Adipocyte (in vitro differentiated cells): ENCODE results near the gene KRTAP10-8.
"Not testable (repeated sequence)": the region's sequence is repeated elsewhere in the genome, so short reads cannot be mapped to it uniquely, and the experiment has no call there.

ENCODE experiments used
- DNase-seq: peaks from one replicate; pipeline ENCODE4 v3.0.0-alpha.2; 2015; ENCODE audit warnings: low read depth
- H3K27me3 ChIP-seq: replicated peaks from 2 replicates; pipeline ENCODE4 v1.7.0; 2013; ENCODE audit warnings: mild to moderate bottlenecking, low read length, moderate library complexity; ENCODE audit not compliant: control insufficient read depth, insufficient read depth
- H3K36me3 ChIP-seq: 2 replicates; pipeline ENCODE4 v1.7.0; 2013; ENCODE audit warnings: low read length, mild to moderate bottlenecking, moderate library complexity; ENCODE audit not compliant: control insufficient read depth, insufficient read depth, severe bottlenecking
- H3K4me1 ChIP-seq: 2 replicates; pipeline ENCODE4 v1.7.0; 2013; ENCODE audit warnings: mild to moderate bottlenecking, low read length, moderate library complexity; ENCODE audit not compliant: control insufficient read depth, insufficient read depth
- H3K4me3 ChIP-seq: 2 replicates; pipeline ENCODE4 v1.7.0; 2013; ENCODE audit warnings: mild to moderate bottlenecking, low read length, moderate library complexity
- H3K9ac ChIP-seq: 2 replicates; pipeline ENCODE4 v1.7.0; 2013; ENCODE audit warnings: mild to moderate bottlenecking, low read length, moderate library complexity
- H3K9me3 ChIP-seq: 2 replicates; pipeline ENCODE4 v1.7.0; 2013; ENCODE audit warnings: mild to moderate bottlenecking, low read length, moderate library complexity; ENCODE audit not compliant: control insufficient read depth

Gene KRTAP10-8

GRCh38 chr21:44626673-44627143 is 14.8 kb downstream of the KRTAP10-8 start, which contains the start of gene KRTAP10-9:
Gene KRTAP10-9 (plus strand): TSS chr21:44627093. CDS start chr21:44627172, 79 bp downstream.
- Histone ChIP-seq H3K27me3 (no peaks in the 10 kb centered on the region), H3K9me3 (peaks cover 41% of the 10 kb centered on the region), H3K4me1 (no peaks in the 10 kb centered on the region), H3K36me3 (no peaks in the 10 kb centered on the region), H3K9ac (no peak within 1 kb of the TSS), H3K4me3 (no peak within 1 kb of the TSS)
- DNase-seq: no peak

GRCh38 chr21:44627181-44627822 is 15.4 kb downstream of the KRTAP10-8 start:
- H3K4me3 ChIP-seq, H3K4me1 ChIP-seq, H3K9ac ChIP-seq, DNase-seq, H3K27me3 ChIP-seq, H3K36me3 ChIP-seq: not testable (repeated sequence)
- peaks cover 46% of the 10 kb centered on the region for H3K9me3 ChIP-seq

- H3K27me3 ChIP-seq, H3K9ac ChIP-seq, H3K4me1 ChIP-seq, DNase-seq, H3K36me3 ChIP-seq, H3K4me3 ChIP-seq: not testable (repeated sequence)
- peaks cover 46% of the 10 kb centered on the region for H3K9me3 ChIP-seq
Observed at GRCh38 chr21:44627831-44628233, 16.0 kb downstream of the KRTAP10-8 start.

GRCh38 chr21:44628707-44629391 is 17.0 kb downstream of the KRTAP10-8 start:
- Histone ChIP-seq H3K4me1 (no peaks in the 10 kb centered on the region), H3K36me3 (no peaks in the 10 kb centered on the region), H3K4me3 (no peak overlapping the region), H3K9ac (no peak overlapping the region), H3K27me3 (no peaks in the 10 kb centered on the region), H3K9me3 (peaks cover 42% of the 10 kb centered on the region)
- no peak for DNase-seq

GRCh38 chr21:44630440-44630839 is 18.6 kb downstream of the KRTAP10-8 start:
- no peak overlapping the region for H3K9ac ChIP-seq
- no peak for DNase-seq
- no peaks in the 10 kb centered on the region for H3K36me3 ChIP-seq

GRCh38 chr21:44632067-44632466 is 20.2 kb downstream of the KRTAP10-8 start:
- no peaks in the 10 kb centered on the region for H3K27me3 ChIP-seq
- H3K4me1 ChIP-seq: no peaks in the 10 kb centered on the region
- no peak for DNase-seq
- H3K9ac ChIP-seq: no peak overlapping the region
- no peak overlapping the region for H3K4me3 ChIP-seq
- peaks cover 31% of the 10 kb centered on the region for H3K9me3 ChIP-seq
- no peaks in the 10 kb centered on the region for H3K36me3 ChIP-seq

More at GRCh38 chr21:44630440-44630839, 18.6 kb downstream of the KRTAP10-8 start:
- Histone ChIP-seq H3K4me1 (no peaks in the 10 kb centered on the region), H3K9me3 (peaks cover 31% of the 10 kb centered on the region), H3K4me3 (no peak overlapping the region), H3K27me3 (no peaks in the 10 kb centered on the region)

GRCh38 chr21:44636209-44637017 is 24.5 kb downstream of the KRTAP10-8 start:
- no peak for DNase-seq
- Histone ChIP-seq H3K4me3 (no peak overlapping the region), H3K4me1 (no peaks in the 10 kb centered on the region), H3K9me3 (peaks cover 27% of the 10 kb centered on the region), H3K36me3 (no peaks in the 10 kb centered on the region), H3K27me3 (no peaks in the 10 kb centered on the region), H3K9ac (no peak overlapping the region)

GRCh38 chr21:44637018-44637850 is 25.4 kb downstream of the KRTAP10-8 start, which contains the start of gene KRTAP10-10:
Gene KRTAP10-10 (plus strand): TSS chr21:44637356. CDS start chr21:44637418, 62 bp downstream.
- no peaks in the 10 kb centered on the region for H3K27me3 ChIP-seq
- DNase-seq: no peak

GRCh38 chr21:44637851-44638348 is 26.0 kb downstream of the KRTAP10-8 start:
- not testable (repeated sequence) for H3K4me3 ChIP-seq, H3K4me1 ChIP-seq, H3K27me3 ChIP-seq, DNase-seq, H3K9ac ChIP-seq, H3K36me3 ChIP-seq
- peaks cover 18% of the 10 kb centered on the region for H3K9me3 ChIP-seq

More at GRCh38 chr21:44637018-44637850, 25.4 kb downstream of the KRTAP10-8 start, which contains the start of gene KRTAP10-10:
- peaks cover 22% of the 10 kb centered on the region for H3K9me3 ChIP-seq
- H3K36me3 ChIP-seq: no peaks in the 10 kb centered on the region
- H3K4me3 ChIP-seq: no peak within 1 kb of the TSS
- H3K4me1 ChIP-seq: no peaks in the 10 kb centered on the region
- no peak within 1 kb of the TSS for H3K9ac ChIP-seq

GRCh38 chr21:44638506-44639330 is 26.8 kb downstream of the KRTAP10-8 start:
- DNase-seq, H3K4me3 ChIP-seq, H3K36me3 ChIP-seq, H3K4me1 ChIP-seq, H3K9ac ChIP-seq, H3K27me3 ChIP-seq: not testable (repeated sequence)
- peaks cover 18% of the 10 kb centered on the region for H3K9me3 ChIP-seq
